Measurements from ENCODE around the gene SUFU. TPM values are rescaled to one million over a fixed set of nuclear protein-coding genes. Genes with fewer than 3 reads are reported as not detected.

SUFU gene
- total RNA-seq, 1 donor from 2014 or later, result 9.9 TPM

DNA sequence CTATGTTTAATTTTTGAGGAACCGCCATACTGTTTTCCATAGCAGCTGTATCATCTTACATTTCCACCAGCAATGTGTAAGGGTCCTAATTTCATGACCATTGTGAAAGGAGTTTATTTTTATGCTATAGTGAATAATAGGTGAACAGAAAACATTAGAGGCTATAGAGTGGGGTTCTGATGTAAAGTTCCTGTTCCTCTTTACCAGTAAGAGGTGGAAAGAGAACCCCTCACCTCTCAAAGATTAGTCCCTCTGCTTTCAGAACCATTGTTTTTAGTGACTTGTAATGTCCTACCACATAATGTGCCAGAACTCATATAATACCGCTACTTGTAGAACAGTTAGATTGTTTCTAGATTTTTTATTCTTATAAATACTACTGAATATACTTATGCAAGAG is 34.2 kb downstream of the SUFU start:
- Mint-ChIP-seq H3K27me3 (no peaks in the 10 kb centered on the region), H3K4me1 (peaks cover 12% of the 10 kb centered on the region), H3K4me3 (no peak overlapping the region), H3K27ac (no peak overlapping the region), H3K36me3 (ENCODE audit: low read depth) (no peaks in the 10 kb centered on the region), H3K9me3 (no peaks in the 10 kb centered on the region)
- no peak for DNase-seq
- intact Hi-C loops (cut with micrococcal nuclease), result no loop called here

DNA sequence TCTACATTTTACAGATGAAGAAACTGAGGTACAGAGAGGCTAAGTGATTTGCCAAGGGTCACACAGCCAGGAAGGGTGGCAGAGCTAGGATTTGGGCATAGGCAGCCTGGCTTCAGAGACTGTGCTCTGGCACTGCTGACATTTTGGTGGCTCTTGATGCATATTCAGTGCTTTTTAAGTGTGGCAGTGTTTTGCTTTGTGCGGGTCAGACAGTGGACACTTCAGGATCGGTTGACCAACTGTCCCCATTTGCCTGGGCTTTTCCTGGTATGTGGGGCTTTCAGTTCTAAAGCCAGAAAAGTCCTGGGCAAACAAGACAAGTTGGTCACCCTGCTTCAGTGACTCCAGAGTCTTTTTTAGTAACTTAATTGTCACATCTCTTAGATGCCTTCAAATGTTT is 35.0 kb downstream of the SUFU start:
- H3K27me3 Mint-ChIP-seq, result no peaks in the 10 kb centered on the region
- DNase-seq, result no peak
- H3K4me3 Mint-ChIP-seq, result no peak overlapping the region
- H3K36me3 Mint-ChIP-seq (ENCODE audit: low read depth), result no peaks in the 10 kb centered on the region
- peaks cover 12% of the 10 kb centered on the region for H3K4me1 Mint-ChIP-seq
- intact Hi-C loops (cut with micrococcal nuclease), result no loop called here
- H3K9me3 Mint-ChIP-seq, result no peaks in the 10 kb centered on the region
- no peak overlapping the region for H3K27ac Mint-ChIP-seq

DNA sequence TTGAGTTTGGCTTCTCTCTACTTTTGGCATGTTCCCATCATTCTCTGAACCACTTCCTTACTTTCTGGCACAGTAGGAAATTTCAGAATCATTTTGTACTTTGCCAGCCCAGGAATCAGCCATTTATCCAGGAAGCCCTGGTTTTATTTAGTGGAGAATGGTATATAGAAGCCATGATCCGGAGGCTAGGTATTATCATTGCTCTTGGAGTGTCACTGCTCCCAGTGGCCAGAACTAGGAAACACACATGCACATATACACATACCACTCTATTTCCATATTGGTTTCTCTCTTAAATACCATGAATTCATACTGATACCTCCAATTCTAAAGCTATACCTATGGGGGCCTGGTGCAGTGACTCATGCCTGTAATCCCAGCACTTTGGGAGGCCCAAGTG is 36.3 kb downstream of the SUFU start:
- Mint-ChIP-seq H3K27me3 (no peaks in the 10 kb centered on the region), H3K4me3 (no peak overlapping the region), H3K36me3 (ENCODE audit: low read depth) (no peaks in the 10 kb centered on the region), H3K4me1 (peaks cover 12% of the 10 kb centered on the region), H3K27ac (no peak overlapping the region), H3K9me3 (no peaks in the 10 kb centered on the region)
- intact Hi-C loops (cut with micrococcal nuclease), result no loop called here
- DNase-seq, result no peak

DNA sequence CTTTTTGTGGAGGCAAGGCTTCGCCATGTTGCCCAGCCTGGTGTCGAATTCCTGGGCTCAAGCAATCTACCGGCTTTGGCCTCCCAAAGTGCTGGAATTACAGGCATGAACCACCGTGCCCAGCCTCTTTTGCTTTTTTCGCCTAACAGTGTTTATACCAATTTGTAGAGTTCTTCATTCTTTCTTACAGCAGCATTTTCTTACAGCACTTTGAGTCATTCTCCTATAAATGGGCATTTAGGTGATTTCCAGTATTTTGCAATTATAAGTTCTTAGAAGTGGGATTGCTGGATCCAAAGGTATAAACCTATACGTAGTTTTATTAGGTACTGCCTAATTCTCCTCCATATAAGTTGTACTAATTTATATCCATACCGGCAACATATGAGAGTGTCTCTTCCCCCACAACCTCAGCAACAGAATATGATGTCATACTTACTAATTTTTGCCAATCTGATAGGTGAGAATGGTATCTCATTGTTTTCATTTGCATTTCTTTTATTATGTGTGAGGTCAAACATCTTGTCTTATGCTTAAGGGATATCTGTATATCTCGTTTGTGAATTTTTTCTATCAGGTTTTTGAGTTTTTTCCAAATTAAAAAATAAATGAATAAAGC is 39.1 kb downstream of the SUFU start:
- H3K27me3 Mint-ChIP-seq, result no peaks in the 10 kb centered on the region
- DNase-seq, result no peak
- H3K36me3 Mint-ChIP-seq (ENCODE audit: low read depth), result no peaks in the 10 kb centered on the region
- no peak overlapping the region for H3K4me3 Mint-ChIP-seq
- H3K9me3 Mint-ChIP-seq, result no peaks in the 10 kb centered on the region
- H3K27ac Mint-ChIP-seq, result no peak overlapping the region
- intact Hi-C loops (cut with micrococcal nuclease), result no loop called here
- H3K4me1 Mint-ChIP-seq, result peaks cover 14% of the 10 kb centered on the region

DNA sequence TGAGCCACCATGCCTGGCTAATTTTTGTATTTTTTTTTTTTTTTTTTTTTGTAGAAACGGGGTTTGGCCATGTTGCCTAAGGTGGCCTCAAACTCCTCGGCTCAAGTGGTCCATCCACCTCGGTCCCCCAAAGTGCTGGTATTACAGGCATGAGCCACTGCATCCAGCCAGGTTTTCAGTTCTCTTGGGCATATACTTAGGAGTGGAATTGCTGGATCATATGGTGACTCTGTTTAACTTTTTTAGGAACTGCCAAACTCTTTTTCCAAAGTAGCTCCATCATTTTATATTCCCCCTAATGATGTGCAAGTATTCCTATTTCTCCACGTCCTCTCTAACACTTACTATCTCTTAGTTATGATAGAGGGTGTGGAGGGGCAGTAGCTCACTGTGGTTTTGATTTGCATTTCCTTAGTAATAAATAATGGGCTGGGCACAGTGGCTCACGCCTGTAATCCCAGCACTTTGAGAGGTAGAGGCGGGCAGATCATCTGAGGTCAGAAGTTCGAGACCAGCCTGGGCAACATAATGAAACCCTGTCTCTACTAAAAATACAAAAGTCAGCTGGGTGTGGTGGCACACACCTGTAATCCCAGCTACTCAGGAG is 41.6 kb downstream of the SUFU start:
- Mint-ChIP-seq H3K27ac (no peak overlapping the region), H3K27me3 (no peaks in the 10 kb centered on the region)

DNA sequence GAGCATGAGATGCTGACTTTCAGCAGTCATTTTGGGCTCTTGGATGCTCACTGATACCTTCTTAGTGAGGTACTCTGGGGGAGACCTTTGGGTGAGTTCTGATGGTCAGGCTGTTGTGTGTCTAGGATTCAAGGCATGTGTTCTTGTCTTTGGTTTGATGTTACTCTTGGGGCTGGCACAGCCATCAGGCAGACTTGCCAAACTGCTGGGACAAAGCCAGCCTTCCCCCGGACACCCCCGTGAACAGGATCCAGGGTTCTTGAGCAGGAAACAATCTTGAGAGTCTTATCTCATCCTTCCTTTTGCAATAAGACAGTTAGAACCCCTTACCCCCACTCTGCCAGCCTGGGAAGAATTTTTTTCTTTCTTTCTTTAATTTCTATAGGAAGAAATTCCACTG is 42.2 kb downstream of the SUFU start:
- no peaks in the 10 kb centered on the region for H3K9me3 Mint-ChIP-seq
- H3K4me1 Mint-ChIP-seq, result peaks cover 11% of the 10 kb centered on the region
- H3K27ac Mint-ChIP-seq, result no peak overlapping the region
- H3K4me3 Mint-ChIP-seq, result no peak overlapping the region
- peaks cover 8% of the 10 kb centered on the region for H3K36me3 Mint-ChIP-seq (ENCODE audit: low read depth)
- intact Hi-C loops (cut with micrococcal nuclease), result no loop called here
- no peaks in the 10 kb centered on the region for H3K27me3 Mint-ChIP-seq
- DNase-seq, result no peak

More for the DNA sequence above, 41.6 kb downstream of the SUFU start:
- no peak for DNase-seq
- Mint-ChIP-seq H3K36me3 (ENCODE audit: low read depth) (peaks cover 3% of the 10 kb centered on the region), H3K9me3 (no peaks in the 10 kb centered on the region), H3K4me1 (peaks cover 12% of the 10 kb centered on the region), H3K4me3 (no peak overlapping the region)
- intact Hi-C loops (cut with micrococcal nuclease), result no loop called here

DNA sequence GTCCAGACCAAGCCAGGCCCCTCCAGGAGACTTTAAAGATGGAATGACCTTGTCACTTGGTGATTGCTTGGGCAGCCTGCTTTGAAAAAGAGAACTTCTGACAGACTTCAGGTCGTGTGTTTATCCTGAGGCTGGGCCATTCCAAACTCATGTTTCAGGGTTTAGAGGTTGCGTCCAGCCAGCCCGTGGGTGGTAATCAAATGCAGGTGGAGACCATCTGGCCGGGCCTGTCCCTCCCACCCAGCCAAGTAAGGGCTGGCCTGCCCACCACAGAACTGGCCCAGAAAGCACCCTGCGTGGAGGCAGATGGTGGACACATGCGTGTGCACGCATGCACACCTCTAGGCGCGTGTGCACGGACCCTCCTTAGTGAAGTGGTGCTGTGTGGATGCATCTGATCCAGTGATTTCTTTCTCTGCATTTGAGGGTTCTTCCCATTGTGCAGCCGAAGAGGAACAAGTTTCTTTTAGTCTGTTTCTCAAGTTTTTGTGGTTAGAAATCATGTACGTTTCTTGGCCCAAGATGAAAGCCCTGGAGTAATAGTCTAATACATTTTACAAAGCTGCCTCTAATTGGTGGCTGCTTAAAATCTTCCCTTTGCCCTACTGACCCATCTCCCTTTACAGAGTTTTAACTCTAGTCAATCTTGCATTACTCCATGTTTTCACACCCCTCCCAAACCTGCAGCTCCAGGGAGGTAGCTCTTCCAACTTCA is 43.0 kb downstream of the SUFU start:
- Mint-ChIP-seq H3K27me3 (no peaks in the 10 kb centered on the region), H3K36me3 (ENCODE audit: low read depth) (peaks cover 10% of the 10 kb centered on the region), H3K9me3 (no peaks in the 10 kb centered on the region), H3K4me3 (no peak overlapping the region), H3K4me1 (peaks cover 9% of the 10 kb centered on the region), H3K27ac (no peak overlapping the region)
- no peak for DNase-seq
- intact Hi-C loops (cut with micrococcal nuclease), result no loop called here

DNA sequence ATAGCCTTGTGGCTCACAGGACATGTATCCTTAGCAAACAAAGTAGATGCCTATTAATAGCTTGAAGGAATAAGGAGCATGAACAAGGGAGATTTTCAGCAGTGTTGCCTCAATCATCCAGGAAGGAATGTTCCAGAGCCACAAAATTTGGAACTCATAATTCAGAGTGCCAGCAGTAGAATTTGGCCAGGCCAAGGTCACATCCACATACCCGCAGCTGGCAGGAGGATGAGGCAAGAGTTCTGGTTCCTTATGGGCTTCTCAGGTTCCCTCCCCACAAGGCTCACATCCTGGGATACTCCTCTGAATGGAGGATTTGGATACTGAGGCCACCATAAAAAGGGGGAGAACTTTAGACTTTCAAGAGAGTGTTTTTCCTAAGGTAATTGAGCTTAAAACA is 45.8 kb downstream of the SUFU start:
- intact Hi-C loops (cut with micrococcal nuclease), result no loop called here
- Mint-ChIP-seq H3K36me3 (ENCODE audit: low read depth) (peaks cover 15% of the 10 kb centered on the region), H3K4me1 (peaks cover 4% of the 10 kb centered on the region), H3K9me3 (no peaks in the 10 kb centered on the region), H3K4me3 (no peak overlapping the region), H3K27ac (no peak overlapping the region), H3K27me3 (no peaks in the 10 kb centered on the region)
- DNase-seq, result no peak

DNA sequence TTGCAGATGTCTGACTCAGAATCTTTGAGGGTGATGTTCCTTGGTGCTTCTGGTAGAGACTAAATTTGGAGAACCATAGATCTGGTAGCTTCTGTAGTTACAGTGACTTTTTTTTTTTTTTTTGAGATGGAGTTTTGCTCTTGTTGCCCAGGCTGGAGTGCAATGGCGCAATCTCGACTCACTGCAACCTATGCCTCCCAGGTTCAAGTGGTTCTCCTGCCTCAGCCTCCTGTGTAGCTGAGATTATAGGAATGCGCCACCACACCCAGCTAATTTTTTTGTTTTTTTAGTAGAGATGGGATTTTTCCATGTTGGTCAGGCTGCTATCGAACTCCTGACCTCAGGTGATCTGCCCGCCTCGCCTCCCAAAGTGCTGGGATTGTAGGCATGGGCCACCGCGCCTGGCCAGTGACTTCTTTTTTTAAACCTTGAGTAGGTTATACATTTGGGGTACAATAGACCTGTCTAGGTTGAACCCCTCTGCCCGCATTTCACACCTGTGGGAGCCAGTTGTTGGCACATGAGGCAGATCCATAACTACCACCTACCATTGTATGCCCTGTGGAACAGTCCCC is 47.0 kb downstream of the SUFU start:
- H3K27ac Mint-ChIP-seq, result no peak overlapping the region
- intact Hi-C loops (cut with micrococcal nuclease), result no loop called here
- peaks cover 5% of the 10 kb centered on the region for H3K4me1 Mint-ChIP-seq
- no peak for DNase-seq
- H3K9me3 Mint-ChIP-seq, result no peaks in the 10 kb centered on the region
- H3K36me3 Mint-ChIP-seq (ENCODE audit: low read depth), result peaks cover 15% of the 10 kb centered on the region
- no peaks in the 10 kb centered on the region for H3K27me3 Mint-ChIP-seq
- no peak overlapping the region for H3K4me3 Mint-ChIP-seq

DNA sequence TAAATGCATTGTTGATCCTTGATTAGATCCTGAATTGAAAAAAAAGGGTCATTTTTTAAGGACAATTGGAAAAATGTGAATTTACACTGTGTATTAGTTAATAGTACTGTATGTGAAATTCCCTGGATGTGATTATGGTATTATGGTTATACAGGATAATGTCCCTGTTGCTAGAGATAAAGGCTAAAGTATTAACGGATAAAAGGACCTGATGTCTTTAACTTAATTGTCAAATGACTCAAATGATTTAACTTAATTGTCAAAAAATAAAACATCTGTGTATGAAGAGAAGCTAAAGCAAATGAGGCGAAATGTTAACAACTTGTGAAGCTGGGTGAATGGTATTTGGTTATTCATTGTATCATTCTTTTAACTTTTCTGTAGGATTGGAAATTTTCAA is 48.8 kb downstream of the SUFU start:
- DNase-seq, result no peak
- Mint-ChIP-seq H3K36me3 (ENCODE audit: low read depth) (peaks cover 15% of the 10 kb centered on the region), H3K9me3 (no peaks in the 10 kb centered on the region), H3K27me3 (no peaks in the 10 kb centered on the region), H3K27ac (no peak overlapping the region), H3K4me1 (peaks cover 3% of the 10 kb centered on the region), H3K4me3 (no peak overlapping the region)
- intact Hi-C loops (cut with micrococcal nuclease), result no loop called here

DNA sequence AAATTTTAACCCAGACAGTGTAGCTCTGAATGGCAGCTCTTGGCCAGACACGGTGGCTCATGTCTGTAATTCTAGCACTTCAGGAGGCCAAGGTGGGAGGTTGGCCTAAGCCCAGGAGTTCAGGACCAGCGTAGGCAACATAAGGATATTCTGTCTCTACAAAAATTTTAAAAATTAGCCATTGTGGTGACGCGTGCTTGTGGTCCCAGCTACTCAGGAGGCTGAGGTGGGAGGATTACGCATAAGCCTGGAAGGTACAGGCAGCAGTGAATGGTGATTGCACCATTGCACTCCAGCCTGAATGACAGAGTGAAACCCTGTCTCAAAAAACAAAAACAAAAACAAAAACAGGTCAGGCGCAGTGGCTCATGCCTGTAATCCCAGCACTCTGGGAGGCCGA is 50.0 kb downstream of the SUFU start:
- peaks cover 15% of the 10 kb centered on the region for H3K36me3 Mint-ChIP-seq (ENCODE audit: low read depth)
- no peak for DNase-seq
- H3K4me1 Mint-ChIP-seq, result peaks cover 5% of the 10 kb centered on the region
- no peaks in the 10 kb centered on the region for H3K9me3 Mint-ChIP-seq
- H3K27me3 Mint-ChIP-seq, result no peaks in the 10 kb centered on the region
- no peak overlapping the region for H3K27ac Mint-ChIP-seq
- no peak overlapping the region for H3K4me3 Mint-ChIP-seq
- intact Hi-C loops (cut with micrococcal nuclease), result no loop called here

DNA sequence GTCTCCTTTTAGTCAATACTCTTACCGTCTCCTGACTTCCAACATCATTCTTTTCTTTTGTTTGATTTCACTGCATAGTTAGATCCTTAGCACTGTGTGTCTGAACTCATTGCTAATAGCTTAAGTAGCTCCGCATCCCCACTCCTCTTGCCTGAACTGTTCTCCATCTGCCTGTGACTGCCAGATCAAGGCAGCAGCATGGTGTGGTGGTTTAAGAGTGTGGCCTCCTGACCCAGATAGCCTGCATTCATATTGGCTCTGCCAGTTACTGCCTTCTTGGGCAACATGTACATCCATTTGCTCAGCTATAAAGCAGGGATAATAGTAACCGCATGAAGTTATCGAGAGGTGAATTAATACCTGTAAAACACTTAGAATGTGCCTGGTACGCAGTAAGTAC is 50.8 kb downstream of the SUFU start:
- DNase-seq, result no peak
- H3K4me1 Mint-ChIP-seq, result peaks cover 5% of the 10 kb centered on the region
- no peak overlapping the region for H3K4me3 Mint-ChIP-seq
- no peaks in the 10 kb centered on the region for H3K9me3 Mint-ChIP-seq
- no peak overlapping the region for H3K27ac Mint-ChIP-seq
- H3K27me3 Mint-ChIP-seq, result no peaks in the 10 kb centered on the region
- H3K36me3 Mint-ChIP-seq (ENCODE audit: low read depth), result peaks cover 15% of the 10 kb centered on the region
- intact Hi-C loops (cut with micrococcal nuclease), result no loop called here

DNA sequence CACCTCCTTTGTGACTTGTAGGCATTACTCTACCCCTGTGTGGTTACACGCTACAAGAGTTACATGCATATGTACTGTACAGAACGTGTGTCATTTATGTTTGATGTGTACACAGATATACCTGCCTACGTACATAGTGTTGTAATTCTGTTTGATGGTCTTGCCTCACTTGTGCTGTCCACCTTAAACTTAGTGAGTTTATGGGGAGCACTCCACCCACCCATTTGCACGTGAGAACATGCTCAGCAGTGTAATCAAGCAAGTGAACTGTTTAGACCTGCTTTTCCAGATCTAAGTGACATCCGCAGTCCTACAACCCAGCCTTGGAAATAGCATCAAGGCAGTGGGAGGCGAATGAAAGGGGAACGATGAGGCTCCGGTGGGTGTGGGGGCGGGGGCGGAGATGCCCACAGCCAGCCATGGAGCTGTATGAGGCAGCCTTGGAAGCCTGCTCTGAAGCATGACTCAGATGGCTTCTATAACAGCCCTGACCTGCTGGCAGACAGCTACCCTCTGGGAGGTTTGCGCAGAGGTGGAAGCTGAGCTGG is 52.1 kb downstream of the SUFU start:
- no peaks in the 10 kb centered on the region for H3K9me3 Mint-ChIP-seq
- peaks cover 9% of the 10 kb centered on the region for H3K36me3 Mint-ChIP-seq (ENCODE audit: low read depth)
- peaks cover 5% of the 10 kb centered on the region for H3K4me1 Mint-ChIP-seq
- H3K27ac Mint-ChIP-seq, result no peak overlapping the region
- intact Hi-C loops (cut with micrococcal nuclease), result no loop called here
- H3K27me3 Mint-ChIP-seq, result no peaks in the 10 kb centered on the region
- DNase-seq, result no peak
- H3K4me3 Mint-ChIP-seq, result no peak overlapping the region

DNA sequence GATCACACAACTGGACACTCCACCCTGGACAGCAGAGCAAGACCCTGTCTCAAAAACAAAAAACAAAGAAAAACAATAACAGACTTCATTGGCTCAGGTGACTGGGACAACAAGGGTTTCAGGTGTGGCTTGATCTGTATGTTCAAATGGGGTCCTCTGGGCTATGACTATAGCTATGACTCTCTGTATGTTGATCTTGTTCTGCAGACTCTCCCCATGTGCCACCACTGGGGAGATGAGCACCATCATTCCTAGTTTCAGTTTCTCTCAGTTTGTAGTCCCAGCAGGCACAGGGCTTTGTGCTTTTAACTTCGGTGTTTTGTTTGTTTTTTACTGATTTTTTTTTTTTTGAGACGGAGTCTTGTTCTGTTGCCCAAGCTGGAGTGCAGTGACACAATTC is 53.8 kb downstream of the SUFU start:
- Mint-ChIP-seq H3K4me3 (no peak overlapping the region), H3K9me3 (no peaks in the 10 kb centered on the region), H3K4me1 (peaks cover 5% of the 10 kb centered on the region), H3K27ac (no peak overlapping the region), H3K27me3 (no peaks in the 10 kb centered on the region), H3K36me3 (ENCODE audit: low read depth) (peaks cover 2% of the 10 kb centered on the region)
- DNase-seq, result no peak
- intact Hi-C loops (cut with micrococcal nuclease), result no loop called here
